GM10248 (cell line): Measurements from ENCODE around the gene TMEM213.

Source experiments
- CTCF ChIA-PET: fragments of 300-600 bp; sonication (Branson Sonifier 250); formaldehyde crosslinking; extraction: SDS; loops from one replicate; lab custom pipeline; 2021; ENCODE audit warnings: antibody characterized with exemption; lab: Yijun Ruan, JAX
- POLR2A ChIA-PET: fragments of 350-650 bp; sonication (Branson Sonifier 250); formaldehyde crosslinking; extraction: SDS; loops from one replicate; lab custom pipeline; 2020; ENCODE audit warnings: antibody characterized with exemption; lab: Yijun Ruan, JAX
- DNase-seq: peaks from one replicate; pipeline ENCODE4 v3.0.0; 2012; ENCODE audit errors: extremely low spot score
- TF ChIP-seq, protein P1 (sequence below): IDR thresholded peaks from 2 replicates; pipeline ENCODE4 v1.5.1; 2012; ENCODE audit warnings: mild to moderate bottlenecking, low read depth; ENCODE audit errors: extremely low read depth, missing control alignments, control extremely low read depth

Gene TMEM213

DNA sequence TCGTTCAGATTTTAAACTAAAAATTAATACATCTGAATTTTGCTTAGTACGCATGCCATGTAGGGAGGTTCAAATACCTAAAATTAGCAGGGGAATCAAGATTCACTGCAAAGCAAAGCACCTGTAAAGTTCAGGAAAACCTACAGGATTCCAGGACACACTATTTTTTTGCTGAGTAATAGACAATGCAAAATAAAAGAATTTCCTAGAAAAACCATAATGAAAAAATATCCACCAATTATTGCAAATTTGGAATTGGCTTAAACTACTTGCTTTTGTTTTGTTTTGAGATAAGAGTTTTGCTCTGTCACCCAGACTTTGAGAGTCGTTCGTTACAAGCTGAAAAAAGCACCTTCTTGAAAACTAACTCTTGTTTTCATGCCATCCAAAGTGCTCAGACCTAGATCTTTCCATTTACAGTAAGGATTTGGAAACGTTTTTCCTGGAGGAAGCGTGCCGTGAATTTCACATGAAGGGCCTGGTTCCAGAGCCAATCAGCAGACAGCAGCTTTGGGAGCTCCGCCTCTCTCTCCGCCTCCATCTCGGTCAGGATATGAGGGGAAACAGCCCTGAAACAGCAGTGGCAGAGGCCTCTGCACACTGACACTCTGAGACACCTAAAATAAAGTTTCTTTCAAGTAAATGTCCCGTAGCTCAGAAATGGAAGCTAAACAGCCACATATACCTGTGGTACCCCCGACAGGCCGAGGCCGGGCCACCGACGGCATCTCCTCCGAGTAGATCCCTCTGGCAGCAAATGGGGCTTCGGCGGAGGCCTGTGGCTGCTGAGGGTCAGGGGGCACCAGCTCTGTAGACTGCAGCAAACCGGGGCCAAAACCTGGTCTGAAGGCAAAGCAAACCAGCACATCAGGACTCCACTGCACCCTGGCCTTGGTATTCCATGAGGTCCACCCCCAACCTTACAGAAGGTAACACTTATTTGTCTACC lies 46.1 kb downstream of the TMEM213 start:
- CTCF ChIA-PET = interaction anchor here (1.2 kb wide), 1 partner anchor 8 kb away, joined by 5 read pairs; no protein-coding TSS in a partner anchor
- TF ChIP-seq, protein P1, sequence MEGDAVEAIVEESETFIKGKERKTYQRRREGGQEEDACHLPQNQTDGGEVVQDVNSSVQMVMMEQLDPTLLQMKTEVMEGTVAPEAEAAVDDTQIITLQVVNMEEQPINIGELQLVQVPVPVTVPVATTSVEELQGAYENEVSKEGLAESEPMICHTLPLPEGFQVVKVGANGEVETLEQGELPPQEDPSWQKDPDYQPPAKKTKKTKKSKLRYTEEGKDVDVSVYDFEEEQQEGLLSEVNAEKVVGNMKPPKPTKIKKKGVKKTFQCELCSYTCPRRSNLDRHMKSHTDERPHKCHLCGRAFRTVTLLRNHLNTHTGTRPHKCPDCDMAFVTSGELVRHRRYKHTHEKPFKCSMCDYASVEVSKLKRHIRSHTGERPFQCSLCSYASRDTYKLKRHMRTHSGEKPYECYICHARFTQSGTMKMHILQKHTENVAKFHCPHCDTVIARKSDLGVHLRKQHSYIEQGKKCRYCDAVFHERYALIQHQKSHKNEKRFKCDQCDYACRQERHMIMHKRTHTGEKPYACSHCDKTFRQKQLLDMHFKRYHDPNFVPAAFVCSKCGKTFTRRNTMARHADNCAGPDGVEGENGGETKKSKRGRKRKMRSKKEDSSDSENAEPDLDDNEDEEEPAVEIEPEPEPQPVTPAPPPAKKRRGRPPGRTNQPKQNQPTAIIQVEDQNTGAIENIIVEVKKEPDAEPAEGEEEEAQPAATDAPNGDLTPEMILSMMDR = no peak
- no peak for DNase-seq
- POLR2A ChIA-PET = no interaction called here

DNA sequence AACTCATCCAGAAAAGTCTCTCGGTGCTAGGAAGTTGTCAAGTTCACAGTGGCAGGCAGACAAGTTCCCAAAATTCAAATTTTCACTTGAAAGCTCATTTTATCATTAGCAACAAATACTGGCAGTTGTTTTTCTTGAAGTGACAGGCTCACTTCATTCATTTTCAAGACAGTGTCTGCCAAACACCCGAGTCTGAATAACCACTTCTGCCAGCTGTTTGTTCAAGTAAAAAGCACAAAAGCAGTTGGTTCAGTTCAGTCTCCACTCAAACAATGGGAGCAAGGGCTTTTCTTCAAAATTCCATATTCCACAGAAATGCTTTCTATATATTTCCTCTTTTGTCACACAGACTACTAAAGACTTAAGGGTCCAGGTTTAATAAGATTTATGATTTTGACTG lies 47.9 kb downstream of the TMEM213 start:
- ChIA-PET CTCF (no interaction called here), POLR2A (no interaction called here)
- TF ChIP-seq, protein P1 = no peak
- no peak for DNase-seq

DNA sequence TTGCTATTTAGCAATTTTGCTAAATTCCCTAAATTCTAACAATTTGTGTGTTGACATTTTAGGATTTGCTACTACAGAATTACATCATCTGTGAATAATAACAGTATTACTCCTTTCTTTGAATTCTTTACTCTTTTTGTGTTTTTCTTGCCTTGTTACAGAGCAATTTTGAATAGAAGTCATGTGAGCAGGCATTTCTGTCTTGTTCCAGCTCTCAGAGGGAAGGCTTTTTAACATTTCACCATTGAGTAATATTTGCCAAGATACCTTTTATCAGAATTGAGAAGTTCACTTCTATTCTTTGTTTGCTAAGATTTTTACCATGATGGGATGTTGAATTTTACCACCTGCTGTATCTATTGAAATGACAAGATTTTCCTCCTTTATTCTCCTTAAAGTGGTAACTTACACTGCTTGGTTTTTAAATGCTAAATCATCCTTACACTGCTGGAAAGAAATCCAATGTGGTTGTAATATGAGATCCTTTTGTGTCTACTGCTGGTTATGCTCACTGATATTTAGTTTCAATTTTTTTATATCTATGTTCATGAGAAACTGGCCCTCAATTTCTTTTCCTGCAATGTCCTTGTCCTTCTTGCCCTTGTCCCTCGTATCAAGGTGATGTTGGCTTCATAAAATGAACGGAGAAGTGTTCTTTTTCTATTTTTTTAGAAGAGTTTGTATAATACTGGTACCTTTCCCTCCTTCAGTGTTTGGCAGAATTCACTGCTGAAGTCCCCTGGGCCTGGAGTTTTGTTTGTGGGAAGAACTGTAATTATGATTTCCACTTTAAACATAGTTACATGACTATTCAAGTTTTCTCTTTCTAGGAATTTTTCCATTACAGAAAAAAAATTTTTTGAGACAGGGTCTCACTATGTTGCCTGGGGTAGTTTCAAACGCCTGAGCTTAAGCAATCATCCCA lies 50.5 kb downstream of the TMEM213 start:
- ChIA-PET POLR2A (no interaction called here), CTCF (no interaction called here)
- no peak for DNase-seq
- TF ChIP-seq, protein P1 = no peak

DNA sequence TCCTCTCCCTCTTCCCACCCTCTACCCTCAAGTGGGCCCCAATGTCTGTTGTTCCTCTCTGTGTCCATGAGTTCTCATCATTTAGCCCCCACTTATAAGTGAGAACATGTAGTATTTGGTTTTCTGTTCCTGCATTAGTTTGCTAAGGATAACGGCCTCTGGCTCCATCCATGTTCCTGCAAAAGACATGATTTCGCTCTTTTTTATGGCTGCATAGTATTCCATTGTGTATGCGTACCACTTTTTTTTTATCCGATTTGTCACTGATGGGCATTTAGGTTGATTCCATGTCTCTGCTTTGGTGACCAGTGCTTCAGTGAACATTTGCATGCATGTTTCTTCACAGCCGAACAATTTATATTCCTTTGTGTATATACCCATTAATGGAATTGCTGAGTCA lies 51.9 kb downstream of the TMEM213 start:
- DNase-seq = no peak
- POLR2A ChIA-PET = no interaction called here
- TF ChIP-seq, protein P1 = no peak
- CTCF ChIA-PET = no interaction called here

DNA sequence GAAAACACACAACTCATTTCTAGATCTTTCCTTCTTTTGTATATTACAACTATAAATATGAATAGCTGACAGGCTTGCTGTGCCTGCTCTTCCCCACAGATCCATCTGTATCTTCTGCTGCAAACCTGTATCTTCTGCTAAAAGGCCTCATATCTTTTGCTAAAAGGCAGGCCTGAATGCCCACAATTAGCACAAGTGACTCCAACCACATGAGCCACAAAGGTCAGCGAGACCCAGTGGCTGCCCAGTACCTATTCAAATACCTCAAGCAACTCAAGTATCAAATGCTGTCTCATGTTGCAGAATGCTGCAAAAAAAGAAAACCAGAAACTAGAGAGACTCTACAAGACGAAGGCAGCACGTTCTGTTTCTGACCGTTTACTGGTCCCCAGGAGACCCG lies 54.7 kb downstream of the TMEM213 start:
- DNase-seq = no peak
- TF ChIP-seq, protein P1 = no peak
- ChIA-PET POLR2A (no interaction called here), CTCF (interaction anchor here (1.2 to 1.6 kb wide), 2 partner anchors 10 to 34 kb away, joined by 3 to 5 read pairs; no protein-coding TSS in a partner anchor)

DNA sequence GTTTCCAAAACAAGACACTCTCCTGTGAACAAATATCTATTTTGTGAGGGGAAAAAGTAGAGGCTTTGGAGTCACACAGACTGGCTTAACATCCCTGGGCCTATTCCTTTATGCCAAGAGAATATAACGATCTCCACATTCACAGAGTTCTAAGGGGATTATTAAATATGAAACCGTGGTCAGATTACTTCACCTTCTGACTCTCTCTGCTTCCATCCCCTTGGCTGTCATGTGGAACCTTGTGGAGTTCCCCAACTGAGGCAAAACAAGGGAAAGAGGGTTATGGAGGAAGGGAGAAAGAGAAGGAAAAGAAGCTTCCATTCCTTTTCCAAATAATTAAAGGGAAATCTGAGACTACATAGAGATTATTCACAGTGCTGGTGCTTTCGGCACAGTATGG lies 55.7 kb downstream of the TMEM213 start:
- TF ChIP-seq, protein P1 = no peak
- ChIA-PET CTCF (interaction anchor here (1.2 kb wide), 1 partner anchor 33 kb away, joined by 3 read pairs; no protein-coding TSS in a partner anchor), POLR2A (no interaction called here)
- no peak for DNase-seq
